NCI-H1694 (cell line): ENCODE results near the gene SRP9.
"Not testable (repeated sequence)": the region's sequence is repeated elsewhere in the genome, so short reads cannot be mapped to it uniquely, and the experiment has no call there.

Source experiments
- DNase-seq: peaks from one replicate; lab custom pipeline; 2025; lab: John Stamatoyannopoulos, UW

Gene SRP9

GRCh38 chr1:225774281-225775147 lies 3.1 kb upstream of the SRP9 start:
- DNase-seq: no peak

- no peak for DNase-seq
Observed at GRCh38 chr1:225776294-225776693, 1.3 kb upstream of the SRP9 start.

- no peak for DNase-seq
Observed at GRCh38 chr1:225777058-225777582, 506 bp upstream of the SRP9 start.

- no peak for DNase-seq
Observed at GRCh38 chr1:225778337-225778669, 677 bp downstream of the SRP9 start.

GRCh38 chr1:225779165-225779564 lies 1.5 kb downstream of the SRP9 start:
- not testable (repeated sequence) for DNase-seq

- no peak for DNase-seq
Observed at GRCh38 chr1:225780134-225780533, 2.5 kb downstream of the SRP9 start.

- no peak for DNase-seq
Observed at GRCh38 chr1:225780630-225781029, 3.0 kb downstream of the SRP9 start.

- not testable (repeated sequence) for DNase-seq
Observed at GRCh38 chr1:225789142-225789541, 11.5 kb downstream of the SRP9 start.

- no peak for DNase-seq
Observed at GRCh38 chr1:225794954-225795353, 17.3 kb downstream of the SRP9 start.

GRCh38 chr1:225796097-225796496 lies 18.5 kb downstream of the SRP9 start:
- DNase-seq: not testable (repeated sequence)

GRCh38 chr1:225801146-225801545 lies 23.5 kb downstream of the SRP9 start:
- not testable (repeated sequence) for DNase-seq

- no peak for DNase-seq
Observed at GRCh38 chr1:225806249-225806648, 28.6 kb downstream of the SRP9 start.

GRCh38 chr1:225806736-225807135 lies 29.1 kb downstream of the SRP9 start:
- not testable (repeated sequence) for DNase-seq

GRCh38 chr1:225808136-225808535 lies 30.5 kb downstream of the SRP9 start:
- DNase-seq: no peak

GRCh38 chr1:225809842-225810578 lies 32.4 kb downstream of the SRP9 start, which contains the start of gene EPHX1:
TSS of gene EPHX1 (plus strand) at chr1:225810124. CDS start at chr1:225828730, 18,606 bp downstream.
- peak; percentile 65 for DNase-seq

GRCh38 chr1:225810579-225811538 lies 33.2 kb downstream of the SRP9 start:
- not testable (repeated sequence) for DNase-seq

- peak; percentile 60 for DNase-seq
Observed at GRCh38 chr1:225811622-225812487, 34.2 kb downstream of the SRP9 start.

GRCh38 chr1:225812488-225813213 lies 35.0 kb downstream of the SRP9 start:
- DNase-seq: no peak

- no peak for DNase-seq
Observed at GRCh38 chr1:225813214-225813964, 35.8 kb downstream of the SRP9 start.
